Measurements from ENCODE around the gene SNX17. TPM values are rescaled to one million over a fixed set of nuclear protein-coding genes. Genes with fewer than 3 reads are reported as not detected.

Gene SNX17
- total and polyA plus RNA-seq, 2 of the 13 experiments (the other 11 are each of a cell fraction or from before 2014, with no cell fraction given): 75.0 to 109 TPM

DNA sequence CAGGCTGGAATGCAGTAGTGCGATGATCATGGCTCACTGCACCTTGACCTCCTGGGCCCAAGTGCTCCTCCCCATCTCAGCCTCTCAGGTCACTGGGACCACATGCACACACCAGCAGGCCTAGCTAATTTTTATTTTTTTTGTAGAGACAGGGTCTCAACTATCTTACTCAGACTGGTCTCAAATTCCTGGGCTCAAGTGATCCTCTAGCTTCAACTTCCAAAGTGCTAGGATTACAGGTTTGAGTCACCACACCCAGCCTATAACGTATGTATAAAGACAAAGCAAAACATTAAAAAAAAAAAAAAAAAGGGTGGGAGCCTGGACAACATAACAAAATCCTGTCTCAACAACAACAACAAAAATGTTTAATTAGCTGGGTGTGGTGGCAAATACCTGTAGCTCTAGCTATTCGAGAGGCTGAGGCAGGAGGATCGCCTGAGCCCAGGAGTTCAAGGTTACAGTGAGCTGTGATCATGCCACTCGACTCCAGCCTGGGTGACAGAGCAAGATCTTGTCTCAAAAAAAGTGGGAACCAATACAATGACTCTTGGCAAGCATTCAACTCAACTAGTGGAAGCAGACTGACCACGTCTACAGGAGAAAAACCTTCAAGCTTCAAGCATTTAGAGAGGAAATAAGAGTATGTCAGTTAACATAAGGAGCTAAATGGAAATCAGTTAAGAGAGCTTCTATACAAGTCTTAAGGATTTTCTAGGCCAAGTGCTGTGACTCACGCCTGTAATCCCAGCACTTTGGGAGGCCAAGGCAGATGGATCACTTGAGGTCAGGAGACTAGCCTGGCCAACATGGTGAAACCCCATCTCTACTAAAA lies 16.4 kb upstream of the SNX17 start (continued):
- TF ChIP-seq EP300 (IDR thresholded peaks at IDR 0.05; ENCODE audit: low read depth in 2 of 2, low read length in 2 of 2) (peak in 1 of 2 experiments; percentile 36; a peak in 1 of 4 replicates), EP300 (CRISPR knock-in tag; IDR thresholded peaks at IDR 0.05; ENCODE audit: borderline replicate concordance) (no peak), PITX1 (CRISPR knock-in tag; IDR thresholded peaks at IDR 0.05) (peak; percentile 16; the same call in 1 of the 2 replicates), NFKB2 (CRISPR knock-in tag; IDR thresholded peaks at IDR 0.05; ENCODE audit: borderline replicate concordance) (no peak), ZNF724P (CRISPR knock-in tag; IDR thresholded peaks at IDR 0.05; ENCODE audit: borderline replicate concordance) (peak; percentile 67; the same call in 1 of the 2 replicates), NFE2L2 (IDR thresholded peaks at IDR 0.05; ENCODE audit: low read length) (no peak), IRX3 (CRISPR knock-in tag; IDR thresholded peaks at IDR 0.05; ENCODE audit: borderline replicate concordance, low read depth) (no peak), ARNT2 (CRISPR knock-in tag; IDR thresholded peaks at IDR 0.05; ENCODE audit: low read depth) (peak; percentile 70), SNRNP70 (IDR thresholded peaks at IDR 0.05; ENCODE audit: low read depth, low read length) (no peak), ZSCAN9 (CRISPR knock-in tag; IDR thresholded peaks at IDR 0.05; ENCODE audit: borderline replicate concordance) (peak; percentile 4; the same call in 1 of the 2 replicates), PHF21A (CRISPR knock-in tag; IDR thresholded peaks at IDR 0.05) (peak; percentile 80), ZNF543 (CRISPR knock-in tag; IDR thresholded peaks at IDR 0.05) (peak; percentile 61), ZNF7 (CRISPR knock-in tag; IDR thresholded peaks at IDR 0.05) (no peak), POLR2A (IDR thresholded peaks at IDR 0.05; ENCODE audit: insufficient read depth in 1 of 2, low read depth in 2 of 2, low read length in 2 of 2) (no peak), ZNF546 (CRISPR knock-in tag; conservative IDR thresholded peaks at IDR 0.05) (no peak), SRY (CRISPR knock-in tag; IDR thresholded peaks at IDR 0.05) (0 out of 2 replicates have a peak, but pooled peaks have one; percentile 28), ZNF224 (CRISPR knock-in tag; IDR thresholded peaks at IDR 0.05) (no peak)
- TF ChIP-seq, protein P1, sequence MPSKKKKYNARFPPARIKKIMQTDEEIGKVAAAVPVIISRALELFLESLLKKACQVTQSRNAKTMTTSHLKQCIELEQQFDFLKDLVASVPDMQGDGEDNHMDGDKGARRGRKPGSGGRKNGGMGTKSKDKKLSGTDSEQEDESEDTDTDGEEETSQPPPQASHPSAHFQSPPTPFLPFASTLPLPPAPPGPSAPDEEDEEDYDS (CRISPR knock-in tag; IDR thresholded peaks at IDR 0.05): no peak
- TF ChIP-seq, protein P2, sequence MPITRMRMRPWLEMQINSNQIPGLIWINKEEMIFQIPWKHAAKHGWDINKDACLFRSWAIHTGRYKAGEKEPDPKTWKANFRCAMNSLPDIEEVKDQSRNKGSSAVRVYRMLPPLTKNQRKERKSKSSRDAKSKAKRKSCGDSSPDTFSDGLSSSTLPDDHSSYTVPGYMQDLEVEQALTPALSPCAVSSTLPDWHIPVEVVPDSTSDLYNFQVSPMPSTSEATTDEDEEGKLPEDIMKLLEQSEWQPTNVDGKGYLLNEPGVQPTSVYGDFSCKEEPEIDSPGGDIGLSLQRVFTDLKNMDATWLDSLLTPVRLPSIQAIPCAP (CRISPR knock-in tag; IDR thresholded peaks at IDR 0.05; ENCODE audit: low read depth): no peak
- TF ChIP-seq, protein P3, sequence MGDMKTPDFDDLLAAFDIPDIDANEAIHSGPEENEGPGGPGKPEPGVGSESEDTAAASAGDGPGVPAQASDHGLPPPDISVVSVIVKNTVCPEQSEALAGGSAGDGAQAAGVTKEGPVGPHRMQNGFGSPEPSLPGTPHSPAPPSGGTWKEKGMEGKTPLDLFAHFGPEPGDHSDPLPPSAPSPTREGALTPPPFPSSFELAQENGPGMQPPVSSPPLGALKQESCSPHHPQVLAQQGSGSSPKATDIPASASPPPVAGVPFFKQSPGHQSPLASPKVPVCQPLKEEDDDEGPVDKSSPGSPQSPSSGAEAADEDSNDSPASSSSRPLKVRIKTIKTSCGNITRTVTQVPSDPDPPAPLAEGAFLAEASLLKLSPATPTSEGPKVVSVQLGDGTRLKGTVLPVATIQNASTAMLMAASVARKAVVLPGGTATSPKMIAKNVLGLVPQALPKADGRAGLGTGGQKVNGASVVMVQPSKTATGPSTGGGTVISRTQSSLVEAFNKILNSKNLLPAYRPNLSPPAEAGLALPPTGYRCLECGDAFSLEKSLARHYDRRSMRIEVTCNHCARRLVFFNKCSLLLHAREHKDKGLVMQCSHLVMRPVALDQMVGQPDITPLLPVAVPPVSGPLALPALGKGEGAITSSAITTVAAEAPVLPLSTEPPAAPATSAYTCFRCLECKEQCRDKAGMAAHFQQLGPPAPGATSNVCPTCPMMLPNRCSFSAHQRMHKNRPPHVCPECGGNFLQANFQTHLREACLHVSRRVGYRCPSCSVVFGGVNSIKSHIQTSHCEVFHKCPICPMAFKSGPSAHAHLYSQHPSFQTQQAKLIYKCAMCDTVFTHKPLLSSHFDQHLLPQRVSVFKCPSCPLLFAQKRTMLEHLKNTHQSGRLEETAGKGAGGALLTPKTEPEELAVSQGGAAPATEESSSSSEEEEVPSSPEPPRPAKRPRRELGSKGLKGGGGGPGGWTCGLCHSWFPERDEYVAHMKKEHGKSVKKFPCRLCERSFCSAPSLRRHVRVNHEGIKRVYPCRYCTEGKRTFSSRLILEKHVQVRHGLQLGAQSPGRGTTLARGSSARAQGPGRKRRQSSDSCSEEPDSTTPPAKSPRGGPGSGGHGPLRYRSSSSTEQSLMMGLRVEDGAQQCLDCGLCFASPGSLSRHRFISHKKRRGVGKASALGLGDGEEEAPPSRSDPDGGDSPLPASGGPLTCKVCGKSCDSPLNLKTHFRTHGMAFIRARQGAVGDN (CRISPR knock-in tag; IDR thresholded peaks at IDR 0.05): peak; percentile 53; the same call in 1 of the 2 replicates
- TF ChIP-seq, protein P4, sequence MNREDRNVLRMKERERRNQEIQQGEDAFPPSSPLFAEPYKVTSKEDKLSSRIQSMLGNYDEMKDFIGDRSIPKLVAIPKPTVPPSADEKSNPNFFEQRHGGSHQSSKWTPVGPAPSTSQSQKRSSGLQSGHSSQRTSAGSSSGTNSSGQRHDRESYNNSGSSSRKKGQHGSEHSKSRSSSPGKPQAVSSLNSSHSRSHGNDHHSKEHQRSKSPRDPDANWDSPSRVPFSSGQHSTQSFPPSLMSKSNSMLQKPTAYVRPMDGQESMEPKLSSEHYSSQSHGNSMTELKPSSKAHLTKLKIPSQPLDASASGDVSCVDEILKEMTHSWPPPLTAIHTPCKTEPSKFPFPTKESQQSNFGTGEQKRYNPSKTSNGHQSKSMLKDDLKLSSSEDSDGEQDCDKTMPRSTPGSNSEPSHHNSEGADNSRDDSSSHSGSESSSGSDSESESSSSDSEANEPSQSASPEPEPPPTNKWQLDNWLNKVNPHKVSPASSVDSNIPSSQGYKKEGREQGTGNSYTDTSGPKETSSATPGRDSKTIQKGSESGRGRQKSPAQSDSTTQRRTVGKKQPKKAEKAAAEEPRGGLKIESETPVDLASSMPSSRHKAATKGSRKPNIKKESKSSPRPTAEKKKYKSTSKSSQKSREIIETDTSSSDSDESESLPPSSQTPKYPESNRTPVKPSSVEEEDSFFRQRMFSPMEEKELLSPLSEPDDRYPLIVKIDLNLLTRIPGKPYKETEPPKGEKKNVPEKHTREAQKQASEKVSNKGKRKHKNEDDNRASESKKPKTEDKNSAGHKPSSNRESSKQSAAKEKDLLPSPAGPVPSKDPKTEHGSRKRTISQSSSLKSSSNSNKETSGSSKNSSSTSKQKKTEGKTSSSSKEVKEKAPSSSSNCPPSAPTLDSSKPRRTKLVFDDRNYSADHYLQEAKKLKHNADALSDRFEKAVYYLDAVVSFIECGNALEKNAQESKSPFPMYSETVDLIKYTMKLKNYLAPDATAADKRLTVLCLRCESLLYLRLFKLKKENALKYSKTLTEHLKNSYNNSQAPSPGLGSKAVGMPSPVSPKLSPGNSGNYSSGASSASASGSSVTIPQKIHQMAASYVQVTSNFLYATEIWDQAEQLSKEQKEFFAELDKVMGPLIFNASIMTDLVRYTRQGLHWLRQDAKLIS (CRISPR knock-in tag; IDR thresholded peaks at IDR 0.05): peak; percentile 82

All from HepG2 (cell line).